ENCODE results near the gene SCGN. TPM values are rescaled to one million over a fixed set of nuclear protein-coding genes. Genes with fewer than 3 reads are reported as not detected.
A peak's percentile ranks its signal among the peaks of the same experiment; 100 is the strongest.

Gene SCGN, protein sequence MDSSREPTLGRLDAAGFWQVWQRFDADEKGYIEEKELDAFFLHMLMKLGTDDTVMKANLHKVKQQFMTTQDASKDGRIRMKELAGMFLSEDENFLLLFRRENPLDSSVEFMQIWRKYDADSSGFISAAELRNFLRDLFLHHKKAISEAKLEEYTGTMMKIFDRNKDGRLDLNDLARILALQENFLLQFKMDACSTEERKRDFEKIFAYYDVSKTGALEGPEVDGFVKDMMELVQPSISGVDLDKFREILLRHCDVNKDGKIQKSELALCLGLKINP
- total RNA-seq (not detected), total RNA-seq (0 reads per million in 172 experiments)
- polyA plus RNA-seq (2013, experiment 1 of 2), result not detected
- polyA plus RNA-seq (2013, experiment 2 of 2), result not detected

DNA sequence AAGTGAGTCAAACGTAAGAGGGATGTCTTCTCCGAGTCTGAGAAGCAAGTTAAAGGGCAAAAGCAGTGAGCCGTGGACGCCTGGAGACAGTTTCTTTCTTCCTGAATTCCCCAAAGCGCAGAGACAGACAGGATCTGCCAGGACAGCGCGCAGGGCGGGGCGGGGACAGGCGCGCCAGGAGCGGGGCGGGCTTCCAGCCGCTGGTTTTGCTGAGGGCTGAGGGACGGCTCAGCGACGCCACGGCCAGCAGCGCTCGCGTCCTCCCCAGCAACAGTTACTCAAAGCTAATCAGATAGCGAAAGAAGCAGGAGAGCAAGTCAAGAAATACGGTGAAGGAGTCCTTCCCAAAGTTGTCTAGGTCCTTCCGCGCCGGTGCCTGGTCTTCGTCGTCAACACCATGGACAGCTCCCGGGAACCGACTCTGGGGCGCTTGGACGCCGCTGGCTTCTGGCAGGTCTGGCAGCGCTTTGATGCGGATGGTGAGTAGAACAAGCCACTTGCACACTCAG is at the start of gene SCGN:
Gene SCGN, plus strand, starts transcription at position 209 of the 509 bp plus-strand sequence. Its CDS starts 189 bp downstream, at position 398.
- Mint-ChIP-seq H3K36me3 (ENCODE audit: low read depth) (no peaks in the 10 kb centered on the region), H3K27ac (no peak within 1 kb of the TSS), H3K4me1 (ENCODE audit: low read depth) (no peaks in the 10 kb centered on the region), H3K4me3 (no peak within 1 kb of the TSS), H3K9me3 (no peaks in the 10 kb centered on the region), H3K27me3 (peaks cover 76% of the 10 kb centered on the region)
- peaks cover 4% of the 10 kb centered on the region for H3K4me1 ChIP-seq (ENCODE audit: insufficient read depth, low read length)
- peaks cover 19 to 64% of the 10 kb centered on the region in 2 experiments for H3K27me3 ChIP-seq (ENCODE audit: control insufficient read depth in 1 of 2, insufficient read depth in 2 of 2, low read length in 2 of 2)
- CTCF ChIA-PET, result no interaction called here
- no peaks in the 10 kb centered on the region for H3K36me3 ChIP-seq (ENCODE audit: insufficient read depth, low read length)
- ATAC-seq (ENCODE audit: poor library complexity) (no peak), DNase-seq (peak in 13 of 14 experiments; percentile 3 to 42 (median 14))
- TF ChIP-seq, protein P1, sequence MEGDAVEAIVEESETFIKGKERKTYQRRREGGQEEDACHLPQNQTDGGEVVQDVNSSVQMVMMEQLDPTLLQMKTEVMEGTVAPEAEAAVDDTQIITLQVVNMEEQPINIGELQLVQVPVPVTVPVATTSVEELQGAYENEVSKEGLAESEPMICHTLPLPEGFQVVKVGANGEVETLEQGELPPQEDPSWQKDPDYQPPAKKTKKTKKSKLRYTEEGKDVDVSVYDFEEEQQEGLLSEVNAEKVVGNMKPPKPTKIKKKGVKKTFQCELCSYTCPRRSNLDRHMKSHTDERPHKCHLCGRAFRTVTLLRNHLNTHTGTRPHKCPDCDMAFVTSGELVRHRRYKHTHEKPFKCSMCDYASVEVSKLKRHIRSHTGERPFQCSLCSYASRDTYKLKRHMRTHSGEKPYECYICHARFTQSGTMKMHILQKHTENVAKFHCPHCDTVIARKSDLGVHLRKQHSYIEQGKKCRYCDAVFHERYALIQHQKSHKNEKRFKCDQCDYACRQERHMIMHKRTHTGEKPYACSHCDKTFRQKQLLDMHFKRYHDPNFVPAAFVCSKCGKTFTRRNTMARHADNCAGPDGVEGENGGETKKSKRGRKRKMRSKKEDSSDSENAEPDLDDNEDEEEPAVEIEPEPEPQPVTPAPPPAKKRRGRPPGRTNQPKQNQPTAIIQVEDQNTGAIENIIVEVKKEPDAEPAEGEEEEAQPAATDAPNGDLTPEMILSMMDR (IDR thresholded peaks at IDR 0.05), result no peak
- intact Hi-C loops (cut with DNase I, micrococcal nuclease), result no loop called here
- peaks cover 0 to 7% of the 10 kb centered on the region in 2 experiments for H3K9me3 ChIP-seq (ENCODE audit: control insufficient read depth in 1 of 2, insufficient read depth in 1 of 2, low read length in 2 of 2)
- POLR2A ChIA-PET, result no interaction called here
- H3K4me3 ChIP-seq (ENCODE audit: low read length), result no peak within 1 kb of the TSS
- no peak within 1 kb of the TSS for H3K27ac ChIP-seq (ENCODE audit: low read depth in 1 of 2, low read length in 2 of 2)

DNA sequence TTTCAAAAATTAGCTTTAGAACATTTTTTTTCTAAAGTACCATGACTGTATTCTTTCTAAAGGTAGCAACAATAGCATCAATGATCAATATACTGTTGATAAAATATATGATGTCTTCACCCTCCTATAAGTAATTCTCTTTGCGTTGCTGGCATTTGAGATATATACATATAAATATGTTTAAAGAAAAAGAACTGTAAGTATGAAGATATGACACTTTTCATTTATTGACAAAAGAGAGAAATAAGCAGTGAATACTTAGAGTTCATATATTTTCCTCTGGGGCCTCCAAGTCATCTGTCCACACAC is 49.4 kb upstream of the SCGN start:
- ChIA-PET POLR2A (no interaction called here), CTCF (interaction anchor here (0.6 to 2.7 kb wide), 3 partner anchors 324 to 814 kb away, joined by 5 to 11 read pairs (median 9); partner anchors contain the start of gene CARMIL1)
- Mint-ChIP-seq H3K36me3 (ENCODE audit: low read depth) (peaks cover 8% of the 10 kb centered on the region), H3K4me1 (ENCODE audit: low read depth) (peaks cover 5% of the 10 kb centered on the region), H3K9me3 (no peaks in the 10 kb centered on the region), H3K27me3 (no peaks in the 10 kb centered on the region), H3K27ac (no peak overlapping the region), H3K4me3 (no peak overlapping the region)
- Histone ChIP-seq H3K4me3 (ENCODE audit: low read length) (no peak overlapping the region), H3K27ac (ENCODE audit: low read depth in 1 of 2, low read length in 2 of 2) (no peak overlapping the region), H3K4me1 (ENCODE audit: insufficient read depth, low read length) (no peaks in the 10 kb centered on the region), H3K27me3 (ENCODE audit: control insufficient read depth in 1 of 2, insufficient read depth in 2 of 2, low read length in 2 of 2) (no peaks in the 10 kb centered on the region), H3K9me3 (ENCODE audit: control insufficient read depth in 1 of 2, insufficient read depth in 1 of 2, low read length in 2 of 2) (no peaks in the 10 kb centered on the region), H3K36me3 (ENCODE audit: insufficient read depth, low read length) (no peaks in the 10 kb centered on the region)
- intact Hi-C loops (cut with DNase I, micrococcal nuclease), result loop anchor here (1.0 to 5.0 kb wide), 4 partner anchors 110 to 337 kb away; no protein-coding TSS in a partner anchor
- ATAC-seq (ENCODE audit: poor library complexity) (no peak), DNase-seq (no peak)
- TF ChIP-seq, protein P1 (IDR thresholded peaks at IDR 0.05), result peak; percentile 59

DNA sequence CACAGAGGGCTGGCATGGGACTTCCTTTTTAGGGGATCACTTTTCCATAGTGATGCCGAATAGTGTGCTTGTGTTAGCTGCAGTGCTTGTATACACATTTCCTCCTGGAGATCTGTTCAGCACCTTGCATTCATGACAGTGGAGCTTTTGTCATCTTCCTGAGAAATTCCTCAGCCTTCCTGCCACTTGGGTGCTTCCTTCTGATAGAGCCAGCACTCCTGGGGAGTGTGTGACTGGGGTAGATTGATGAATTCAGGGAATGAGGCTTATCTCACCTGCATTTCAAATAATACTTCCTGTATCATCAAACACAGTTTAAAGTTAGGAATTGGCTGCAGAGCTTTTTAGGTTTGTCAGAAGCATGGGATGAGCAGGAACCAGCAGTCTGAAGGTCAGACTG is 48.8 kb upstream of the SCGN start:
- Mint-ChIP-seq H3K27ac (no peak overlapping the region), H3K36me3 (ENCODE audit: low read depth) (peaks cover 7% of the 10 kb centered on the region), H3K27me3 (no peaks in the 10 kb centered on the region), H3K9me3 (no peaks in the 10 kb centered on the region), H3K4me3 (no peak overlapping the region), H3K4me1 (ENCODE audit: low read depth) (peaks cover 5% of the 10 kb centered on the region)
- CTCF ChIA-PET, result interaction anchor here (2.0 to 2.7 kb wide), 2 partner anchors 325 to 338 kb away, joined by 9 to 11 read pairs; partner anchors contain the start of gene CARMIL1
- ATAC-seq (ENCODE audit: poor library complexity), result no peak
- Histone ChIP-seq H3K4me1 (ENCODE audit: insufficient read depth, low read length) (no peaks in the 10 kb centered on the region), H3K27me3 (ENCODE audit: control insufficient read depth in 1 of 2, insufficient read depth in 2 of 2, low read length in 2 of 2) (no peaks in the 10 kb centered on the region), H3K4me3 (ENCODE audit: low read length) (no peak overlapping the region), H3K36me3 (ENCODE audit: insufficient read depth, low read length) (no peaks in the 10 kb centered on the region), H3K27ac (ENCODE audit: low read depth in 1 of 2, low read length in 2 of 2) (no peak overlapping the region), H3K9me3 (ENCODE audit: control insufficient read depth in 1 of 2, insufficient read depth in 1 of 2, low read length in 2 of 2) (no peaks in the 10 kb centered on the region)
- intact Hi-C loops (cut with DNase I, micrococcal nuclease), result loop anchor here in 1 of 2 experiments (2.0 to 5.0 kb wide), 2 partner anchors 111 to 336 kb away; no protein-coding TSS in a partner anchor
- TF ChIP-seq, protein P1 (IDR thresholded peaks at IDR 0.05), result no peak
- no peak for DNase-seq
- POLR2A ChIA-PET, result no interaction called here
